Brain microvascular endothelial cell (primary cell): Measurements from ENCODE around the gene WFDC12.

Experiments
- DNase-seq: peaks from one replicate; pipeline ENCODE4 v3.0.0-alpha.2; 2020
- H3K27ac ChIP-seq: fragments of 250-450 bp; sonication (Bioruptor Pico); 2 replicates; pipeline ENCODE4 v1.5.1; 2020; ENCODE audit warnings: mild to moderate bottlenecking, moderate library complexity
- H3K27me3 ChIP-seq: fragments of 250-450 bp; sonication (Bioruptor Pico); replicated peaks from 2 replicates; pipeline ENCODE4 v1.5.1; 2020; ENCODE audit warnings: mild to moderate bottlenecking
- H3K36me3 ChIP-seq: fragments of 250-450 bp; sonication (Bioruptor Pico); replicated peaks from 2 replicates; pipeline ENCODE4 v1.5.1; 2020; ENCODE audit warnings: mild to moderate bottlenecking
- H3K4me3 ChIP-seq: 2 replicates; pipeline ENCODE4 v1.5.1; 2011; ENCODE audit warnings: low read depth, mild to moderate bottlenecking, control low read depth, low read length, moderate library complexity
- in situ Hi-C: cut with HindIII; loops from 2 replicates; pipeline ENCODE4 v1.10.0; 2017; ENCODE audit warnings: low sequenced_read_pairs, low pct_ligation_motif_present
- TF ChIP-seq, protein P1 (sequence below): IDR thresholded peaks from 2 replicates; pipeline ENCODE4 v1.5.1; 2011; ENCODE audit warnings: low read depth, mild to moderate bottlenecking, moderate library complexity, low read length, control low read depth, inconsistent platforms; ENCODE audit errors: missing control alignments

The WFDC12 gene

GRCh38 chr20:45083127-45083526 is 41.1 kb downstream of the WFDC12 start:
- in situ Hi-C loops: no loop called here
- no peak overlapping the region for H3K4me3 ChIP-seq
- TF ChIP-seq, protein P1, sequence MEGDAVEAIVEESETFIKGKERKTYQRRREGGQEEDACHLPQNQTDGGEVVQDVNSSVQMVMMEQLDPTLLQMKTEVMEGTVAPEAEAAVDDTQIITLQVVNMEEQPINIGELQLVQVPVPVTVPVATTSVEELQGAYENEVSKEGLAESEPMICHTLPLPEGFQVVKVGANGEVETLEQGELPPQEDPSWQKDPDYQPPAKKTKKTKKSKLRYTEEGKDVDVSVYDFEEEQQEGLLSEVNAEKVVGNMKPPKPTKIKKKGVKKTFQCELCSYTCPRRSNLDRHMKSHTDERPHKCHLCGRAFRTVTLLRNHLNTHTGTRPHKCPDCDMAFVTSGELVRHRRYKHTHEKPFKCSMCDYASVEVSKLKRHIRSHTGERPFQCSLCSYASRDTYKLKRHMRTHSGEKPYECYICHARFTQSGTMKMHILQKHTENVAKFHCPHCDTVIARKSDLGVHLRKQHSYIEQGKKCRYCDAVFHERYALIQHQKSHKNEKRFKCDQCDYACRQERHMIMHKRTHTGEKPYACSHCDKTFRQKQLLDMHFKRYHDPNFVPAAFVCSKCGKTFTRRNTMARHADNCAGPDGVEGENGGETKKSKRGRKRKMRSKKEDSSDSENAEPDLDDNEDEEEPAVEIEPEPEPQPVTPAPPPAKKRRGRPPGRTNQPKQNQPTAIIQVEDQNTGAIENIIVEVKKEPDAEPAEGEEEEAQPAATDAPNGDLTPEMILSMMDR: no peak
- H3K27me3 ChIP-seq: no peaks in the 10 kb centered on the region
- no peak for DNase-seq
- H3K27ac ChIP-seq: no peak overlapping the region
- peaks cover 4% of the 10 kb centered on the region for H3K36me3 ChIP-seq

DNA sequence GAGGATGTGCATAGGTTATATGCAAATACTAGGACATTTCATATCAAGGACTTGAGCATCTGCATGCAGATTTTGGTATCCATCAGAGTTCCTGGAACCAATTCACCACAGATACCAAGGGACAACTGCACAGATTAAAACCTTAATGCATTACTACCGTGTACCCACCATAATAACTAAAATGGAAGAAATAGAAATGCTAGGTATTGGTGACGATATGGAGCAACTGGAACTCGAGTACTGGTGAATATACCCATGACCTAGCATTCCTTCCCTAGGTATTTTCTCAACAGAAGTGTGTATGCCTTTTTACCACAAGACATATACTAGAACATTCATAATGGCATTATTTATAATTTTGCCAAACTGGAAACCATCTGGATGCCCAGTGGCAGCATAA is 41.8 kb downstream of the WFDC12 start:
- no peak overlapping the region for H3K4me3 ChIP-seq
- H3K27ac ChIP-seq: no peak overlapping the region
- DNase-seq: no peak
- peaks cover 5% of the 10 kb centered on the region for H3K36me3 ChIP-seq
- TF ChIP-seq, protein P1: no peak
- no peaks in the 10 kb centered on the region for H3K27me3 ChIP-seq
- in situ Hi-C loops: no loop called here

DNA sequence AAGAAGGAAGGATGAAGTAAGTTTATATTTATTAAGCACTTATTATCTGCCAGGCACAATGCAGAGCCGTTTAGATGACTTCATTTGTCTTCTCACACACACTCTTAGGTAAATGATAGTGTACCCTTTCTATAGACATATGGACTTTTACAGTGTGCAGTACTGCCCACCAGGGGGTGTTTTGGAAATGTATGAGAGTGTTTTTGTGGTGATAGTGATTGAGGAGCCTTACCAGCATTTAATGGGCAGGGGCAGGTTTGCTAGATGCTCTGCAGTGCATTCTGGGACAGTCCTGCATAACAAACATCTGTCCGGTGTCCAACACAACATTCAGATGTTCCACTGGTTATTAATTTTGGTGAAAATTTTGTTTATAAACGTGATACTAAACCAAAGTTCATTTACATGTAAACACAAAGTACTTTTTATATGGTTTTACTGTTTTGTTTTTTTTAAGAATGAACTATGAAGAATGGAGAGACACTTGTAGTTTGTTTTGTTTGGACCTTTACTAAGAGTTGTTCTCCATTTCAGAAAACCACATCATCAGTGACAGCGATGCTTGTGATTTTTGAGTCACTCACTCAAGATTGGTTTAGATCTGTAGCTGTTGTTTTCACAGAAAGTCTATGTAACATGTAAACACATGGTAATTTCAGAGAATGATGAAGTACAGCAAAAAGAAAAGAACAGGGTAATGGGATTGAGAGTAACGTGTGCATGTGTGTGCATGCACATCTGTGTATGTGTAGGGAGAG is 43.2 kb downstream of the WFDC12 start:
- no peak overlapping the region for H3K27ac ChIP-seq
- H3K27me3 ChIP-seq: no peaks in the 10 kb centered on the region
- TF ChIP-seq, protein P1: peak; percentile 69
- peak; percentile 33 for DNase-seq
- in situ Hi-C loops: no loop called here
- no peak overlapping the region for H3K4me3 ChIP-seq
- H3K36me3 ChIP-seq: peaks cover 12% of the 10 kb centered on the region

- no peak overlapping the region for H3K27ac ChIP-seq
- H3K4me3 ChIP-seq: no peak overlapping the region
- no peak for DNase-seq
- no peaks in the 10 kb centered on the region for H3K27me3 ChIP-seq
- TF ChIP-seq, protein P1: no peak
- H3K36me3 ChIP-seq: peaks cover 20% of the 10 kb centered on the region
- in situ Hi-C loops: no loop called here
Measured at GRCh38 chr20:45077559-45077958, 46.7 kb downstream of the WFDC12 start.
